Liver (tissue), 9 donors: ENCODE measurements around the gene TMEM82. TPM values are rescaled to one million over a fixed set of nuclear protein-coding genes. Genes with fewer than 3 reads are reported as not detected.

Experiments
- DNase-seq: peaks from one replicate; pipeline ENCODE4 v3.0.0-alpha.2; 2017; ENCODE audit warnings: low spot score
- H3K27ac ChIP-seq, 2 donors: one replicate each; pipeline ENCODE4 v1.7.0; 2013; ENCODE audit warnings: inconsistent platforms in 2 of 2, low read length in 2 of 2, control low read depth in 1 of 2, low read depth in 1 of 2, mild to moderate bottlenecking in 1 of 2
- H3K27me3 ChIP-seq, 4 donors: one replicate each; pipeline versions ENCODE4 v1.6.1 to v1.7.0; 2013; ENCODE audit warnings: low read length in 3 of 4, inconsistent platforms in 1 of 4, mild to moderate bottlenecking in 1 of 4, moderate library complexity in 1 of 4; ENCODE audit not compliant: control insufficient read depth in 4 of 4, insufficient read depth in 4 of 4
- H3K36me3 ChIP-seq, 4 donors: one replicate each; pipeline versions ENCODE4 v1.6.1 to v1.7.0; 2013; ENCODE audit warnings: low read length in 3 of 4, mild to moderate bottlenecking in 3 of 4, low read depth in 1 of 4, moderate library complexity in 1 of 4; ENCODE audit not compliant: control insufficient read depth in 4 of 4, insufficient read depth in 3 of 4
- H3K4me1 ChIP-seq, 4 donors: one replicate each; pipeline versions ENCODE4 v1.6.1 to v1.7.0; 2013; ENCODE audit warnings: low read length in 3 of 4, mild to moderate bottlenecking in 3 of 4, moderate library complexity in 1 of 4; ENCODE audit not compliant: control insufficient read depth in 4 of 4, insufficient read depth in 4 of 4
- H3K4me3 ChIP-seq, 3 donors: one replicate each; pipeline versions ENCODE4 v1.6.1 to v1.7.0; 2013; ENCODE audit warnings: low read length in 3 of 3, control low read depth in 1 of 3, low read depth in 1 of 3, mild to moderate bottlenecking in 1 of 3
- H3K9ac ChIP-seq, 2 donors: one replicate each; pipeline ENCODE4 v1.7.0; 2013; ENCODE audit warnings: low read length in 2 of 2, mild to moderate bottlenecking in 2 of 2, moderate library complexity in 2 of 2, control low read depth in 1 of 2, low read depth in 1 of 2
- H3K9me3 ChIP-seq, 4 donors: one replicate each; pipeline versions ENCODE4 v1.6.1 to v1.7.0; 2013; ENCODE audit warnings: low read length in 3 of 4; ENCODE audit not compliant: control insufficient read depth in 4 of 4
- EGR1 ChIP-seq, 2 donors: IDR thresholded peaks; 2 replicates each; pipeline ENCODE4 v1.6.1; 2016 to 2018; ENCODE audit warnings: antibody characterized with exemption in 2 of 2, low read depth in 2 of 2
- FOXA1 ChIP-seq: IDR thresholded peaks from 2 replicates; pipeline ENCODE4 v1.6.1; 2016; ENCODE audit warnings: antibody characterized with exemption
- FOXA2 ChIP-seq: IDR thresholded peaks from 2 replicates; pipeline ENCODE4 v1.6.1; 2016; ENCODE audit warnings: antibody characterized with exemption
- HNF4A ChIP-seq, 2 donors: conservative IDR thresholded peaks; 2 replicates each; pipeline ENCODE4 v1.6.1; 2016; ENCODE audit warnings: antibody characterized with exemption in 2 of 2, mild to moderate bottlenecking in 2 of 2
- JUND ChIP-seq, 2 donors: IDR thresholded peaks; 2 replicates each; pipeline ENCODE4 v1.6.1; 2016; ENCODE audit warnings: antibody characterized with exemption in 2 of 2
- RAD21 ChIP-seq, 2 donors: IDR thresholded peaks; 2 replicates each; pipeline ENCODE4 v1.6.1; 2016; ENCODE audit warnings: antibody characterized with exemption in 2 of 2, mild to moderate bottlenecking in 2 of 2
- SP1 ChIP-seq: IDR thresholded peaks from 2 replicates; pipeline ENCODE4 v1.6.1; 2018; ENCODE audit warnings: antibody characterized with exemption, mild to moderate bottlenecking
- TAF1 ChIP-seq: conservative IDR thresholded peaks from 2 replicates; pipeline ENCODE4 v1.6.1; 2016; ENCODE audit warnings: antibody characterized with exemption, mild to moderate bottlenecking
- WGBS: extraction: QIAGEN DNeasy Blood & Tissue Kit; methylation state at CpG from one replicate; pipeline ENCODE4 v1.1.7; 2013; 5-methylcytosine and 5-hydroxymethylcytosine counted together
- polyA plus RNA-seq, 2 donors: library from polyadenylated mRNA; stranded (reverse) in 1 of 2; unstranded in 1 of 2; fragments of 200-250 nt in 1 of 2; fragments of >200 nt in 1 of 2; fragmentation: Nextera tagmentation in 1 of 2; extraction: Ambion mirVana in 1 of 2; gene quantifications; one replicate each; pipeline versions ENCODE4 v1.2.1 to v1.2.3, GENCODE V29; 2013 to 2015
- total RNA-seq, 2 donors: library from RNA; depleted of rRNA; stranded (reverse); fragments of >200 nt; gene quantifications; one replicate each; pipeline ENCODE4 v1.2.3, GENCODE V29; 2014
- TF ChIP-seq, protein P1 (sequence below): IDR thresholded peaks from 2 replicates; pipeline ENCODE4 v1.6.1; 2016; ENCODE audit warnings: antibody characterized with exemption
- TF ChIP-seq, protein P2 (sequence below): fragments of 150-350 bp; IDR thresholded peaks from 2 replicates; pipeline ENCODE4 v1.5.1; 2017; ENCODE audit warnings: improper control_type of control experiment, low read depth, low read length; ENCODE audit not compliant: missing input control
- TF ChIP-seq, protein P3 (sequence below): IDR thresholded peaks from 2 replicates; pipeline ENCODE4 v1.6.1; 2016; ENCODE audit warnings: antibody characterized with exemption, mild to moderate bottlenecking
- TF ChIP-seq, protein P4 (sequence below): IDR thresholded peaks from 2 replicates; pipeline ENCODE4 v1.6.1; 2016; ENCODE audit warnings: antibody characterized with exemption
- donor health status: healthy.
- donor health status: healthy.
- donor health status: healthy.
- donor health status: healthy.
- donor health status: healthy.

The TMEM82 gene
- total and polyA plus RNA-seq, 4 donors, result 5.6 to 26.3 (median 13.4) TPM

DNA sequence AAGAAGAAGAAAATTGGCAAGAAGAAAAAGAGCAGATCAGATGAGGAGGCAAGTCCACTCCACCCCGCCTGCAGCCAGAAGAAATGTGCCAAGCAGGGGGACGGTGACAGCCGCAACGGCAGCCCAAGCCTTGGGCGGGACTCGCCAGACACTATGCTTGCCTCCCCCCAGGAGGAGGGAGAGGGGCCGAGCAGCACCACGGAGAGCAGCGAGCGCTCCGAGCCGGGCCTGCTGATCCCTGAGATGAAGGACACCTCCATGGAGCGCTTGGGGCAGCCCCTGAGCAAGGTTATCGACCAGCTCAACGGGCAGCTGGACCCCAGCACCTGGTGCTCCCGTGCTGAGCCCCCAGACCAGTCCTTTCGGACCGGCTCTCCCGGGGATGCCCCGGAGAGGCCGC is 15.3 kb upstream of the TMEM82 start:
- Histone ChIP-seq H3K4me1 (peaks cover 0 to 5% (median 0%) of the 10 kb centered on the region in 4 donors), H3K9ac (no peak overlapping the region), H3K27ac (no peak overlapping the region), H3K27me3 (no peaks in the 10 kb centered on the region), H3K9me3 (no peaks in the 10 kb centered on the region), H3K36me3 (peaks cover 20 to 63% (median 29%) of the 10 kb centered on the region in 4 donors), H3K4me3 (no peak overlapping the region)
- DNase-seq, result no peak
- 91% methylated on average over 21 of the region's 21 CpGs for WGBS
- TF ChIP-seq, protein P1, sequence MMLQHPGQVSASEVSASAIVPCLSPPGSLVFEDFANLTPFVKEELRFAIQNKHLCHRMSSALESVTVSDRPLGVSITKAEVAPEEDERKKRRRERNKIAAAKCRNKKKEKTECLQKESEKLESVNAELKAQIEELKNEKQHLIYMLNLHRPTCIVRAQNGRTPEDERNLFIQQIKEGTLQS, result no peak
- TF ChIP-seq EGR1 (IDR thresholded peaks at IDR 0.05; ENCODE audit: low read depth in 2 of 2) (no peak), RAD21 (IDR thresholded peaks at IDR 0.05) (no peak), HNF4A (conservative IDR thresholded peaks at IDR 0.05) (no peak)
- TF ChIP-seq, protein P2, sequence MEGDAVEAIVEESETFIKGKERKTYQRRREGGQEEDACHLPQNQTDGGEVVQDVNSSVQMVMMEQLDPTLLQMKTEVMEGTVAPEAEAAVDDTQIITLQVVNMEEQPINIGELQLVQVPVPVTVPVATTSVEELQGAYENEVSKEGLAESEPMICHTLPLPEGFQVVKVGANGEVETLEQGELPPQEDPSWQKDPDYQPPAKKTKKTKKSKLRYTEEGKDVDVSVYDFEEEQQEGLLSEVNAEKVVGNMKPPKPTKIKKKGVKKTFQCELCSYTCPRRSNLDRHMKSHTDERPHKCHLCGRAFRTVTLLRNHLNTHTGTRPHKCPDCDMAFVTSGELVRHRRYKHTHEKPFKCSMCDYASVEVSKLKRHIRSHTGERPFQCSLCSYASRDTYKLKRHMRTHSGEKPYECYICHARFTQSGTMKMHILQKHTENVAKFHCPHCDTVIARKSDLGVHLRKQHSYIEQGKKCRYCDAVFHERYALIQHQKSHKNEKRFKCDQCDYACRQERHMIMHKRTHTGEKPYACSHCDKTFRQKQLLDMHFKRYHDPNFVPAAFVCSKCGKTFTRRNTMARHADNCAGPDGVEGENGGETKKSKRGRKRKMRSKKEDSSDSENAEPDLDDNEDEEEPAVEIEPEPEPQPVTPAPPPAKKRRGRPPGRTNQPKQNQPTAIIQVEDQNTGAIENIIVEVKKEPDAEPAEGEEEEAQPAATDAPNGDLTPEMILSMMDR, result no peak
- TF ChIP-seq, protein P3, sequence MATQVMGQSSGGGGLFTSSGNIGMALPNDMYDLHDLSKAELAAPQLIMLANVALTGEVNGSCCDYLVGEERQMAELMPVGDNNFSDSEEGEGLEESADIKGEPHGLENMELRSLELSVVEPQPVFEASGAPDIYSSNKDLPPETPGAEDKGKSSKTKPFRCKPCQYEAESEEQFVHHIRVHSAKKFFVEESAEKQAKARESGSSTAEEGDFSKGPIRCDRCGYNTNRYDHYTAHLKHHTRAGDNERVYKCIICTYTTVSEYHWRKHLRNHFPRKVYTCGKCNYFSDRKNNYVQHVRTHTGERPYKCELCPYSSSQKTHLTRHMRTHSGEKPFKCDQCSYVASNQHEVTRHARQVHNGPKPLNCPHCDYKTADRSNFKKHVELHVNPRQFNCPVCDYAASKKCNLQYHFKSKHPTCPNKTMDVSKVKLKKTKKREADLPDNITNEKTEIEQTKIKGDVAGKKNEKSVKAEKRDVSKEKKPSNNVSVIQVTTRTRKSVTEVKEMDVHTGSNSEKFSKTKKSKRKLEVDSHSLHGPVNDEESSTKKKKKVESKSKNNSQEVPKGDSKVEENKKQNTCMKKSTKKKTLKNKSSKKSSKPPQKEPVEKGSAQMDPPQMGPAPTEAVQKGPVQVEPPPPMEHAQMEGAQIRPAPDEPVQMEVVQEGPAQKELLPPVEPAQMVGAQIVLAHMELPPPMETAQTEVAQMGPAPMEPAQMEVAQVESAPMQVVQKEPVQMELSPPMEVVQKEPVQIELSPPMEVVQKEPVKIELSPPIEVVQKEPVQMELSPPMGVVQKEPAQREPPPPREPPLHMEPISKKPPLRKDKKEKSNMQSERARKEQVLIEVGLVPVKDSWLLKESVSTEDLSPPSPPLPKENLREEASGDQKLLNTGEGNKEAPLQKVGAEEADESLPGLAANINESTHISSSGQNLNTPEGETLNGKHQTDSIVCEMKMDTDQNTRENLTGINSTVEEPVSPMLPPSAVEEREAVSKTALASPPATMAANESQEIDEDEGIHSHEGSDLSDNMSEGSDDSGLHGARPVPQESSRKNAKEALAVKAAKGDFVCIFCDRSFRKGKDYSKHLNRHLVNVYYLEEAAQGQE, result no peak

DNA sequence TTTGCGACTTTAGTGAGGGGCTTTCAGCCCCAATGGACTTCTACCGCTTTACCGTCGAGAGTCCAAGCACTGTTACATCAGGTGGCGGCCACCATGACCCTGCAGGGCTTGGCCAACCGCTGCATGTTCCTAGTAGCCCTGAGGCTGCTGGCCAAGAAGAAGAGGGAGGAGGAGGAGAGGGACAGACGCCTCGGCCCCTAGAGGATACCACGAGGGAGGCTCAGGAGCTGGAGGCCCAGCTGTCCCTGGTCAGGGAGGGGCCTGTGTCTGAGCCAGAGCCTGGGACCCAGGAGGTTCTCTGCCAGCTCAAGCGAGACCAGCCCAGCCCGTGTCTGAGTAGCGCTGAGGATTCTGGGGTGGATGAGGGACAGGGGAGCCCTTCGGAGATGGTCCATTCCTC is 14.9 kb upstream of the TMEM82 start:
- no peak overlapping the region for H3K27ac ChIP-seq
- no peak overlapping the region for H3K9ac ChIP-seq
- H3K36me3 ChIP-seq, result peaks cover 20 to 66% (median 33%) of the 10 kb centered on the region in 4 donors
- no peak for DNase-seq
- H3K27me3 ChIP-seq, result no peaks in the 10 kb centered on the region
- peaks cover 0 to 5% (median 0%) of the 10 kb centered on the region in 4 donors for H3K4me1 ChIP-seq
- no peaks in the 10 kb centered on the region for H3K9me3 ChIP-seq
- no peak overlapping the region for H3K4me3 ChIP-seq
- TF ChIP-seq, protein P3, result no peak
- TF ChIP-seq FOXA1 (no peak), FOXA2 (no peak), HNF4A (conservative IDR thresholded peaks at IDR 0.05) (no peak), SP1 (no peak), JUND (IDR thresholded peaks at IDR 0.05) (no peak), RAD21 (IDR thresholded peaks at IDR 0.05) (no peak), TAF1 (no peak)
- TF ChIP-seq, protein P4, sequence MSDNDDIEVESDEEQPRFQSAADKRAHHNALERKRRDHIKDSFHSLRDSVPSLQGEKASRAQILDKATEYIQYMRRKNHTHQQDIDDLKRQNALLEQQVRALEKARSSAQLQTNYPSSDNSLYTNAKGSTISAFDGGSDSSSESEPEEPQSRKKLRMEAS, result no peak
- TF ChIP-seq, protein P1, result no peak
- TF ChIP-seq, protein P2, result no peak
- 93% methylated on average over 13 of the region's 13 CpGs for WGBS
